ENCODE measurements around the gene SGCA.

GRCh38 chr17:50132104-50132794 is 33.6 kb upstream of the SGCA start:
- no peak for TF ChIP-seq EZH2 (IDR thresholded peaks at IDR 0.05; ENCODE audit: low read depth, low read length, severe bottlenecking)
- TF ChIP-seq SP1 (IDR thresholded peaks at IDR 0.05; ENCODE audit: low read depth, low read length), result no peak
- no peak for TF ChIP-seq YY1 (IDR thresholded peaks at IDR 0.05; ENCODE audit: low read depth, low read length)
- TF ChIP-seq EP300 (IDR thresholded peaks at IDR 0.05; ENCODE audit: borderline replicate concordance in 1 of 2, low read depth in 2 of 2, low read length in 2 of 2), result no peak
- no peak for TF ChIP-seq CHD1 (IDR thresholded peaks at IDR 0.05; ENCODE audit: low read depth, low read length)
- no peak for TF ChIP-seq SIN3A (conservative IDR thresholded peaks at IDR 0.05 in 1 of 2, IDR thresholded peaks at IDR 0.05 in 1 of 2; ENCODE audit: low read depth in 1 of 2, low read length in 2 of 2)
- no peak for TF ChIP-seq CEBPB (IDR thresholded peaks at IDR 0.05; ENCODE audit: low read depth, low read length)
- no peak for TF ChIP-seq ZNF274 (IDR thresholded peaks at IDR 0.05; ENCODE audit: borderline replicate concordance, extremely low read depth, low read length)
- no peak for TF ChIP-seq CTCF (IDR thresholded peaks at IDR 0.05; ENCODE audit: control extremely low read depth in 1 of 3, insufficient read depth in 1 of 3, low read depth in 1 of 3, low read length in 3 of 3)
- no peak for TF ChIP-seq TCF12 (IDR thresholded peaks at IDR 0.05; ENCODE audit: low read depth, low read length)
- TF ChIP-seq, protein P1, sequence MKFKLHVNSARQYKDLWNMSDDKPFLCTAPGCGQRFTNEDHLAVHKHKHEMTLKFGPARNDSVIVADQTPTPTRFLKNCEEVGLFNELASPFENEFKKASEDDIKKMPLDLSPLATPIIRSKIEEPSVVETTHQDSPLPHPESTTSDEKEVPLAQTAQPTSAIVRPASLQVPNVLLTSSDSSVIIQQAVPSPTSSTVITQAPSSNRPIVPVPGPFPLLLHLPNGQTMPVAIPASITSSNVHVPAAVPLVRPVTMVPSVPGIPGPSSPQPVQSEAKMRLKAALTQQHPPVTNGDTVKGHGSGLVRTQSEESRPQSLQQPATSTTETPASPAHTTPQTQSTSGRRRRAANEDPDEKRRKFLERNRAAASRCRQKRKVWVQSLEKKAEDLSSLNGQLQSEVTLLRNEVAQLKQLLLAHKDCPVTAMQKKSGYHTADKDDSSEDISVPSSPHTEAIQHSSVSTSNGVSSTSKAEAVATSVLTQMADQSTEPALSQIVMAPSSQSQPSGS (IDR thresholded peaks at IDR 0.05; ENCODE audit: low read length), result no peak
- TF ChIP-seq, protein P2, sequence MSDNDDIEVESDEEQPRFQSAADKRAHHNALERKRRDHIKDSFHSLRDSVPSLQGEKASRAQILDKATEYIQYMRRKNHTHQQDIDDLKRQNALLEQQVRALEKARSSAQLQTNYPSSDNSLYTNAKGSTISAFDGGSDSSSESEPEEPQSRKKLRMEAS (IDR thresholded peaks at IDR 0.05), result no peak
